GM18508 (cell line): Measurements from ENCODE around the gene ZFYVE9.
"Not testable (repeated sequence)": the region's sequence is repeated elsewhere in the genome, so short reads cannot be mapped to it uniquely, and the experiment has no call there.

Source experiments
- ATAC-seq: cut with Tn5 transposase; IDR thresholded peaks from one replicate; pipeline ENCODE4 v1.9.1; 2021; ENCODE audit warnings: moderate number of reproducible peaks; ENCODE audit not compliant: insufficient read depth, unreplicated experiment

ZFYVE9 gene

GRCh38 chr1:52182874-52183400 lies 41.0 kb downstream of the ZFYVE9 start:
- no peak for ATAC-seq

- ATAC-seq: no peak
Observed at GRCh38 chr1:52186449-52186848, 44.6 kb downstream of the ZFYVE9 start.

GRCh38 chr1:52189898-52190480 lies 48.1 kb downstream of the ZFYVE9 start:
- ATAC-seq: no peak

- ATAC-seq: no peak
Observed at GRCh38 chr1:52190500-52191252, 48.8 kb downstream of the ZFYVE9 start.

GRCh38 chr1:52191395-52191965 lies 49.6 kb downstream of the ZFYVE9 start:
- no peak for ATAC-seq

- ATAC-seq: no peak
Observed at GRCh38 chr1:52192024-52192423, 50.1 kb downstream of the ZFYVE9 start.

GRCh38 chr1:52192436-52192835 lies 50.5 kb downstream of the ZFYVE9 start:
- no peak for ATAC-seq

- no peak for ATAC-seq
Observed at GRCh38 chr1:52193985-52194384, 52.1 kb downstream of the ZFYVE9 start.

GRCh38 chr1:52195161-52195560 lies 53.3 kb downstream of the ZFYVE9 start:
- no peak for ATAC-seq

GRCh38 chr1:52203935-52204625 lies 62.2 kb downstream of the ZFYVE9 start:
- no peak for ATAC-seq

- ATAC-seq: no peak
Observed at GRCh38 chr1:52204696-52205095, 62.8 kb downstream of the ZFYVE9 start.

- not testable (repeated sequence) for ATAC-seq
Observed at GRCh38 chr1:52206686-52207085, 64.8 kb downstream of the ZFYVE9 start.

- no peak for ATAC-seq
Observed at GRCh38 chr1:52209429-52209828, 67.5 kb downstream of the ZFYVE9 start.

- ATAC-seq: no peak
Observed at GRCh38 chr1:52210044-52210443, 68.2 kb downstream of the ZFYVE9 start.

- no peak for ATAC-seq
Observed at GRCh38 chr1:52216907-52217458, 75.1 kb downstream of the ZFYVE9 start.

GRCh38 chr1:52225174-52225573 lies 83.3 kb downstream of the ZFYVE9 start:
- no peak for ATAC-seq

- no peak for ATAC-seq
Observed at GRCh38 chr1:52229494-52229893, 87.6 kb downstream of the ZFYVE9 start.

GRCh38 chr1:52233463-52233862 lies 91.6 kb downstream of the ZFYVE9 start:
- ATAC-seq: no peak

- ATAC-seq: no peak
Observed at GRCh38 chr1:52234014-52234413, 92.1 kb downstream of the ZFYVE9 start.

- ATAC-seq: no peak
Observed at GRCh38 chr1:52234708-52235107, 92.8 kb downstream of the ZFYVE9 start.

- no peak for ATAC-seq
Observed at GRCh38 chr1:52235646-52236045, 93.8 kb downstream of the ZFYVE9 start.
